Colonic mucosa (tissue), 4 donors: ENCODE measurements around the gene CUX1. TPM values are rescaled to one million over a fixed set of nuclear protein-coding genes. Genes with fewer than 3 reads are reported as not detected.
A peak's percentile ranks its signal among the peaks of the same experiment; 100 is the strongest.

Experiments
- DNase-seq: peaks from one replicate; pipeline ENCODE4 v3.0.0-alpha.2; 2020
- H3K27ac ChIP-seq: fragments of 200-600 bp; one replicate; pipeline ENCODE4 v1.8.0; 2021
- H3K27me3 ChIP-seq: fragments of 200-600 bp; one replicate; pipeline ENCODE4 v1.8.0; 2021
- H3K36me3 ChIP-seq: fragments of 200-600 bp; one replicate; pipeline ENCODE4 v1.8.0; 2021
- H3K4me1 ChIP-seq: fragments of 200-600 bp; one replicate; pipeline ENCODE4 v1.8.0; 2021; ENCODE audit warnings: mild to moderate bottlenecking
- H3K4me3 ChIP-seq: fragments of 200-600 bp; one replicate; pipeline ENCODE4 v1.8.0; 2021
- H3K9ac ChIP-seq, 2 donors: one replicate each; pipeline ENCODE4 v1.7.0; 2013; ENCODE audit warnings: control low read depth in 2 of 2, low read depth in 2 of 2, low read length in 2 of 2
- H3K9me3 ChIP-seq: fragments of 200-600 bp; one replicate; pipeline ENCODE4 v1.8.0; 2021
- CTCF ChIP-seq: fragments of 200-600 bp; IDR thresholded peaks from one replicate; pipeline ENCODE4 v1.8.0; 2022; ENCODE audit warnings: antibody characterized with exemption, mild to moderate bottlenecking
- intact Hi-C: fragments of 100-400 bp; cut with DNase I; formaldehyde crosslinking; loops from one replicate; pipeline ENCODE4 v1.14.1; 2022
- total RNA-seq, 2 donors: library from RNA; stranded (reverse); fragmentation: NEBNext Ultra II Directional in 1 of 2; extraction: Animal tissue kit (Norgen Biotek cat#: 25700) in 1 of 2; gene quantifications; one replicate each; pipeline ENCODE4 v1.2.1, GENCODE V29; 2021
- donor health status: healthy.
- donor health status: DM: no; HTN: no; CAD: no.
- donor health status: DM: no; HTN: no; CAD: no.

Gene CUX1
- total RNA-seq, 2 donors from 2014 or later = 68.5 to 97.5 TPM

DNA sequence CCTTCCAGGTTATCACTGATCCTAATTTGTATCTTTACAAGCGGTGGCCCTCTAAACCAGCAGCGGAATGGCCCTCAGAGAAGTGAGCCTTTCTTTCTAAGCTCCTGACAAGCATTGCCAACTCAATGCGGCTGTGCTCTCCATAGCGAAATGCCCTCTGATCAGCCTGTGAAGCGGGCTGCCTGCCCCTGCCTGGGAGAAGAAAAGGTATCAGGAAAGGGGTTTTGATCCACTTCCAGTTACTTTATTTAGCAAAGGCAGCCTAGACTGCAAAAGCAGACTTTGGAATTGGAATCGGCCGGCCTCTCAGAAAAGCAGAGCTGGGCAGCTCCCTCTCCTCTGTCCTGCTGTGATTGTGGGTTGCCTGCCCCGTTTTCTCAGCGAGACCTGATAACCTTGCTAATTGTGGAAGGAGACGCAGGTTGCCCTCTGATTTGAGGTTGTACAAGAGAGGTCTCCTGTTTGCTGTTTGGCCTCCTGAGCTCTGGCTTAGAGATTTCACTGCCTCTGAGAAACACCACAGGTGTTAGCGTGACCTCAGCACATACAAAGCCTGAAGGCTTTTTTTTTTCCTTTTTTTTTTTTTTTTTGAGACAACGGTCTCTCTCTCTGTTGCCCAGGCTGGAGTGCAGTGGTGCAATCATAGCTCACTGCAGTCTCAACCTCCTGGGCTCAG, 415.3 kb downstream of the CUX1 start:
- DNase-seq = no peak
- H3K36me3 ChIP-seq = no peaks in the 10 kb centered on the region
- intact Hi-C loops = loop anchor here (10.0 kb wide), 1 partner anchor 628 kb away; no protein-coding TSS in a partner anchor

DNA sequence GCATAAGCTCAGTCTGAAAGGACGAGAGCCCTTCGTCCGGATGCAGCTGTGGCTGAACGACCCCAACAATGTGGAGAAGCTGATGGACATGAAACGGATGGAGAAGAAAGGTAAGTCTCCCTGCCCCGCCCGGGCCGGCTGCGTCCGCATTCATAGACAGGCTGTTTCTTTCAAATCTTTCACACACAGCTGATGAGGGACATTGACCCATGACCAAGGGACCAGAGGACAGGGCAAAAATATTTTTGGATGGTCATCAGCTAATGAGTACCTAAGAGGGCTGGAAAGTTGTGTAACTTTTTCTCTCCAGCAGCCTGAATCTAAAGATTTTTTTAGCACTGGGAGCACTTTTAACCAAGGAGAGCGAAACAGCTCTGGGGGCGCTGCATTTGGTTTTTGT, 416.7 kb downstream of the CUX1 start:
- H3K9me3 ChIP-seq = no peaks in the 10 kb centered on the region
- H3K36me3 ChIP-seq = no peaks in the 10 kb centered on the region
- no peak for DNase-seq
- no peaks in the 10 kb centered on the region for H3K4me1 ChIP-seq
- no peak overlapping the region for H3K27ac ChIP-seq
- no peak overlapping the region for H3K4me3 ChIP-seq
- intact Hi-C loops = loop anchor here (10.0 kb wide), 1 partner anchor 629 kb away; no protein-coding TSS in a partner anchor
- no peak for TF ChIP-seq CTCF
- H3K9ac ChIP-seq = no peak overlapping the region
- no peaks in the 10 kb centered on the region for H3K27me3 ChIP-seq

More for the DNA sequence above, 415.3 kb downstream of the CUX1 start:
- Histone ChIP-seq H3K9me3 (no peaks in the 10 kb centered on the region), H3K4me3 (no peak overlapping the region), H3K27me3 (no peaks in the 10 kb centered on the region), H3K4me1 (no peaks in the 10 kb centered on the region), H3K9ac (no peak overlapping the region), H3K27ac (no peak overlapping the region)
- TF ChIP-seq CTCF = no peak

GRCh38 chr7:102234801-102235550, 417.6 kb downstream of the CUX1 start:
- no peak overlapping the region for H3K27ac ChIP-seq
- DNase-seq = no peak
- no peak for TF ChIP-seq CTCF
- no peaks in the 10 kb centered on the region for H3K27me3 ChIP-seq
- no peak overlapping the region for H3K4me3 ChIP-seq
- H3K9me3 ChIP-seq = no peaks in the 10 kb centered on the region
- H3K9ac ChIP-seq = no peak overlapping the region
- H3K4me1 ChIP-seq = no peaks in the 10 kb centered on the region
- H3K36me3 ChIP-seq = no peaks in the 10 kb centered on the region
- intact Hi-C loops = loop anchor here (5.0 to 10.0 kb wide), 3 partner anchors 418 to 630 kb away; partner anchors contain the start of gene CUX1

GRCh38 chr7:102236102-102236501, 418.7 kb downstream of the CUX1 start:
- no peaks in the 10 kb centered on the region for H3K9me3 ChIP-seq
- no peak overlapping the region for H3K4me3 ChIP-seq
- no peak overlapping the region for H3K27ac ChIP-seq
- DNase-seq = no peak
- H3K27me3 ChIP-seq = no peaks in the 10 kb centered on the region
- intact Hi-C loops = loop anchor here (5.0 to 10.0 kb wide), 3 partner anchors 419 to 631 kb away; partner anchors contain the start of gene CUX1
- no peaks in the 10 kb centered on the region for H3K36me3 ChIP-seq
- no peaks in the 10 kb centered on the region for H3K4me1 ChIP-seq
- no peak for TF ChIP-seq CTCF
- H3K9ac ChIP-seq = no peak overlapping the region

DNA sequence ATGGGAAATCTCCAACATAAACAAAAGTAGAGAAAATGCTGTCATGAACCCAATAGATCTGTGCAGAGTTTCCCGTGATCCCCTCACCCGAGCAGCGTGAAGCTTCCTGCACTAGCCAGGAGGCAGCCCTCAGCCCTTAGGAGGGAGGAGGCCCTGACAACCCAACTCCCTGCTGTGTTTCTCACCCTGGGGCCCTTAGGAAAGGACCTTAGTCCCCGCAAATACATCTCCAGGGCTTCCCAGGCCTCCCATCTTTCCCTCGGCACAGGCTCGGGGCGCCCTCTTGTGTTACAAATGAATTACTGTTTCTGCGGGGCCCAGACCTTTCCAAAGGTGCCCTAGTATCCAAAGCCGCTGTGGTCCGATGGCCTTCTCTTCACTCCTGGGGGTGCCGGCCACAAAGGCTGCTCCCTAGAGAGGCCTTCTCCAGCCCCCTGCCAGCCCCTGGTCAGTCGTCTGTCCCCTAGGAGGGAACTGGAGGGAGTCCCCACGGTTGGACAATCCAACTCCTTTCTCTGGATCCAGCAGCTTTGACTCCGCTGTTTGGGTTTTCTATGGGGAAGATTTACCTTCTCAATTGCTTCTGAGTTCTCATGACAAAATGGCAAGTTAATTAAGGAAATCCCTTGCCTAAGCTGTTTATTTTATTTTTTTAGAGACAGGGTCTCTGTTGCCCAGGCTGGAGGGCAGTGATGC, 419.3 kb downstream of the CUX1 start:
- peak; percentile 72 for TF ChIP-seq CTCF
- H3K9me3 ChIP-seq = no peaks in the 10 kb centered on the region
- H3K27me3 ChIP-seq = no peaks in the 10 kb centered on the region
- H3K27ac ChIP-seq = no peak overlapping the region
- intact Hi-C loops = loop anchor here (5.0 to 10.0 kb wide), 3 partner anchors 419 to 632 kb away; partner anchors contain the start of gene CUX1
- H3K36me3 ChIP-seq = no peaks in the 10 kb centered on the region
- H3K4me1 ChIP-seq = no peaks in the 10 kb centered on the region
- DNase-seq = peak; percentile 70
- H3K4me3 ChIP-seq = no peak overlapping the region
- H3K9ac ChIP-seq = no peak overlapping the region
